ENCODE results near the gene VPS8. TPM values are rescaled to one million over a fixed set of nuclear protein-coding genes. Genes with fewer than 3 reads are reported as not detected.

Gene VPS8
- total and polyA plus RNA-seq, 2 of the 13 experiments (the other 11 are each of a cell fraction or from before 2014, with no cell fraction given): 14.2 to 35.1 TPM

GRCh38 chr3:184821034-184821433 lies 9.1 kb downstream of the VPS8 start:
- no peaks in the 10 kb centered on the region for H3K27me3 ChIP-seq (ENCODE audit: control insufficient read depth in 1 of 2, insufficient read depth in 2 of 2, low read length in 2 of 2)
- no TSS peak for BruUV-seq (replicated peaks)
- in situ Hi-C loops (cut with HindIII; ENCODE audit: extremely low pct_ligation_motif_present, low pct_unique_long_range_greater_than_20kb): no loop called here
- H3K27ac ChIP-seq (ENCODE audit: extremely low read length, insufficient read depth, low read length): no peak overlapping the region
- ATAC-seq (no peak), DNase-seq (ENCODE audit: low spot score) (no peak), FAIRE-seq (no peak)
- TF ChIP-seq THAP8 (CRISPR knock-in tag; IDR thresholded peaks at IDR 0.05; ENCODE audit: borderline replicate concordance): no peak
- TF ChIP-seq E2F2 (CRISPR knock-in tag; IDR thresholded peaks at IDR 0.05; ENCODE audit: borderline replicate concordance): no peak
- no peak for TF ChIP-seq RFX3 (CRISPR knock-in tag; IDR thresholded peaks at IDR 0.05)
- no peak for TF ChIP-seq ZNF160 (CRISPR knock-in tag; IDR thresholded peaks at IDR 0.05)
- TF ChIP-seq ZNF44 (CRISPR knock-in tag; IDR thresholded peaks at IDR 0.05): no peak
- no peak for TF ChIP-seq TARDBP (CRISPR knock-in tag; IDR thresholded peaks at IDR 0.05)
- no peak for TF ChIP-seq ATRX (CRISPR knock-in tag; IDR thresholded peaks at IDR 0.05; ENCODE audit: borderline replicate concordance)
- TF ChIP-seq USF2 (IDR thresholded peaks at IDR 0.05; ENCODE audit: low read depth, low read length): no peak
- no peak for TF ChIP-seq USF2 (CRISPR knock-in tag; IDR thresholded peaks at IDR 0.05; ENCODE audit: borderline replicate concordance)
- no peak for TF ChIP-seq ZNF441 (CRISPR knock-in tag; IDR thresholded peaks at IDR 0.05; ENCODE audit: borderline replicate concordance)
- no peak for TF ChIP-seq RBM22 (optimal IDR thresholded peaks at IDR 0.05; ENCODE audit: low read length)
- TF ChIP-seq TCF12 (IDR thresholded peaks at IDR 0.05): no peak
- TF ChIP-seq TCF12 (CRISPR knock-in tag; IDR thresholded peaks at IDR 0.05): no peak
- no peak for TF ChIP-seq RXRA (CRISPR knock-in tag; IDR thresholded peaks at IDR 0.05)
- TF ChIP-seq ZFAT (CRISPR knock-in tag; conservative IDR thresholded peaks at IDR 0.05): no peak
- TF ChIP-seq ZNF10 (CRISPR knock-in tag; IDR thresholded peaks at IDR 0.05; ENCODE audit: borderline replicate concordance, low read depth): no peak
- intact Hi-C loops (cut with micrococcal nuclease; ENCODE audit: unreplicated experiment): no loop called here
- H4K20me1 ChIP-seq (ENCODE audit: insufficient read depth, low read length): no peaks in the 10 kb centered on the region
- H3K36me3 ChIP-seq (replicated peaks in 1 of 2; ENCODE audit: control insufficient read depth in 1 of 2, insufficient read depth in 2 of 2, low read length in 2 of 2): no peaks in the 10 kb centered on the region; a peak in 1 of 5 replicates
- ChIA-PET CTCF (ENCODE audit: low intra/inter-chr PET ratio, low total read pairs) (no interaction called here), POLR2A (no interaction called here)
- no peaks in the 10 kb centered on the region for H3K9me3 ChIP-seq (ENCODE audit: low read length)
- no peak overlapping the region for H3K4me3 ChIP-seq (replicated peaks in 1 of 3; ENCODE audit: insufficient read depth in 1 of 3, low read depth in 2 of 3, low read length in 3 of 3)
- 99% methylated on average over 4 of the region's 4 CpGs for WGBS (ENCODE audit: low lambda C conversion rate)
- no peak overlapping the region for H3K4me2 ChIP-seq (ENCODE audit: low read depth, low read length)
- no peak overlapping the region for H3K9ac ChIP-seq (ENCODE audit: insufficient read depth, low read depth, low read length)
- H3K4me1 ChIP-seq (ENCODE audit: insufficient read depth, low read length): no peaks in the 10 kb centered on the region
- no peaks in the 10 kb centered on the region for H3K79me2 ChIP-seq (ENCODE audit: insufficient read depth, low read length)
- H2AFZ ChIP-seq (ENCODE audit: low read length): no peak overlapping the region

Measured in HepG2 (cell line).